Fibroblast of lung (primary cell): ENCODE measurements around the gene DESI1. TPM values are rescaled to one million over a fixed set of nuclear protein-coding genes. Genes with fewer than 3 reads are reported as not detected.

Experiments used
- DNase-seq, 2 donors: peaks; one replicate each; pipeline versions ENCODE4 v3.0.0 to v3.0.0-alpha.2; 2010; ENCODE audit warnings: low read depth in 2 of 2
- H2AFZ ChIP-seq: 2 replicates; pipeline ENCODE4 v1.5.1; 2012; ENCODE audit warnings: low read length, control low read depth, inconsistent platforms
- H3K27ac ChIP-seq: 2 replicates; pipeline ENCODE4 v1.5.1; 2011; ENCODE audit warnings: low read length, control low read depth; ENCODE audit not compliant: insufficient read depth
- H3K27me3 ChIP-seq: 2 replicates; pipeline ENCODE4 v1.5.1; 2011; ENCODE audit warnings: mild to moderate bottlenecking, low read length; ENCODE audit not compliant: control insufficient read depth, insufficient read depth
- H3K36me3 ChIP-seq: 2 replicates; pipeline ENCODE4 v1.5.1; 2011; ENCODE audit warnings: low read length; ENCODE audit not compliant: control insufficient read depth, insufficient read depth
- H3K4me1 ChIP-seq: 2 replicates; pipeline ENCODE4 v1.5.1; 2011; ENCODE audit warnings: low read length; ENCODE audit not compliant: control insufficient read depth, insufficient read depth; ENCODE audit errors: extremely low read depth
- H3K4me2 ChIP-seq: 2 replicates; pipeline ENCODE4 v1.5.1; 2011; ENCODE audit warnings: low read length, control low read depth; ENCODE audit not compliant: insufficient read depth; ENCODE audit errors: extremely low read depth
- H3K4me3 ChIP-seq, 4 experiments: fragments of 200-600 bp in 1 of 4; sonication (generic) in 1 of 4; replicated peaks in 1 of 4; 2 replicates each; pipeline ENCODE4 v1.5.1; 2011 to 2016; ENCODE audit warnings: low read length in 4 of 4, low read depth in 3 of 4, mild to moderate bottlenecking in 3 of 4, control low read depth in 2 of 4, inconsistent platforms in 1 of 4, mixed read lengths in 1 of 4; ENCODE audit not compliant: insufficient read depth in 1 of 4; ENCODE audit errors: control extremely low read depth in 1 of 4
- H3K79me2 ChIP-seq: 2 replicates; pipeline ENCODE4 v1.5.1; 2012; ENCODE audit warnings: mild to moderate bottlenecking, low read length, inconsistent platforms; ENCODE audit not compliant: control insufficient read depth, insufficient read depth
- H3K9ac ChIP-seq: 2 replicates; pipeline ENCODE4 v1.5.1; 2011; ENCODE audit warnings: mild to moderate bottlenecking, low read length, control low read depth; ENCODE audit not compliant: insufficient read depth
- H3K9me3 ChIP-seq: 2 replicates; pipeline ENCODE4 v1.5.1; 2012; ENCODE audit warnings: low read depth, low read length; ENCODE audit not compliant: control insufficient read depth, insufficient read depth
- H4K20me1 ChIP-seq: 2 replicates; pipeline ENCODE4 v1.5.1; 2011; ENCODE audit warnings: low read length; ENCODE audit not compliant: control insufficient read depth, insufficient read depth; ENCODE audit errors: extremely low read depth
- EZH2 ChIP-seq: IDR thresholded peaks from 2 replicates; pipeline ENCODE4 v1.5.1; 2012; ENCODE audit warnings: low read length, control low read depth, mild to moderate bottlenecking; ENCODE audit errors: missing control alignments
- polyA plus RNA-seq, 2 donors: library from polyadenylated mRNA; depleted of rRNA in 1 of 2; stranded (reverse) in 1 of 2; unstranded in 1 of 2; fragments of >200 nt; gene quantifications; 2 replicates each; pipeline ENCODE4 v1.2.1, GENCODE V29; 2011 to 2012; ENCODE audit warnings: missing spikeins in 1 of 2
- total RNA-seq: library from RNA; depleted of rRNA; stranded (reverse); fragments of >200 nt; gene quantifications from 2 replicates; pipeline ENCODE4 v1.2.1, GENCODE V29; 2014
- TF ChIP-seq, protein P1 (sequence below), 2 donors: IDR thresholded peaks in 1 of 2; conservative IDR thresholded peaks in 1 of 2; 1 replicate in 1 of 2; 2 replicates in 1 of 2; pipeline ENCODE4 v1.5.1; 2011 to 2012; ENCODE audit warnings: low read length in 2 of 2, control low read depth in 1 of 2, inconsistent platforms in 1 of 2, low read depth in 1 of 2, mild to moderate bottlenecking in 1 of 2

The DESI1 gene
- total and polyA plus RNA-seq, 2 donors (not counting 1 experiment from before 2014, with no cell fraction given), result 11.9 to 22.4 TPM

GRCh38 chr22:41619979-41620588 is 759 bp downstream of the DESI1 start:
- Histone ChIP-seq H3K79me2 (peaks cover 53% of the 10 kb centered on the region), H3K27ac (peak overlapping the region; percentile 86), H3K9me3 (no peaks in the 10 kb centered on the region), H3K36me3 (peaks cover 6% of the 10 kb centered on the region), H3K4me3 (peak overlapping the region; percentile 79 to 97 (median 88)), H3K4me2 (peak overlapping the region; percentile 88), H2AFZ (peak overlapping the region; percentile 27), H4K20me1 (no peaks in the 10 kb centered on the region), H3K9ac (peak overlapping the region; percentile 89), H3K27me3 (no peaks in the 10 kb centered on the region), H3K4me1 (no peaks in the 10 kb centered on the region)
- no peak for DNase-seq
- no peak for TF ChIP-seq EZH2
- TF ChIP-seq, protein P1, sequence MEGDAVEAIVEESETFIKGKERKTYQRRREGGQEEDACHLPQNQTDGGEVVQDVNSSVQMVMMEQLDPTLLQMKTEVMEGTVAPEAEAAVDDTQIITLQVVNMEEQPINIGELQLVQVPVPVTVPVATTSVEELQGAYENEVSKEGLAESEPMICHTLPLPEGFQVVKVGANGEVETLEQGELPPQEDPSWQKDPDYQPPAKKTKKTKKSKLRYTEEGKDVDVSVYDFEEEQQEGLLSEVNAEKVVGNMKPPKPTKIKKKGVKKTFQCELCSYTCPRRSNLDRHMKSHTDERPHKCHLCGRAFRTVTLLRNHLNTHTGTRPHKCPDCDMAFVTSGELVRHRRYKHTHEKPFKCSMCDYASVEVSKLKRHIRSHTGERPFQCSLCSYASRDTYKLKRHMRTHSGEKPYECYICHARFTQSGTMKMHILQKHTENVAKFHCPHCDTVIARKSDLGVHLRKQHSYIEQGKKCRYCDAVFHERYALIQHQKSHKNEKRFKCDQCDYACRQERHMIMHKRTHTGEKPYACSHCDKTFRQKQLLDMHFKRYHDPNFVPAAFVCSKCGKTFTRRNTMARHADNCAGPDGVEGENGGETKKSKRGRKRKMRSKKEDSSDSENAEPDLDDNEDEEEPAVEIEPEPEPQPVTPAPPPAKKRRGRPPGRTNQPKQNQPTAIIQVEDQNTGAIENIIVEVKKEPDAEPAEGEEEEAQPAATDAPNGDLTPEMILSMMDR (conservative IDR thresholded peaks at IDR 0.05 in 1 of 2, IDR thresholded peaks at IDR 0.05 in 1 of 2; ENCODE audit: low read depth in 1 of 2, low read length in 2 of 2), result no peak

DNA sequence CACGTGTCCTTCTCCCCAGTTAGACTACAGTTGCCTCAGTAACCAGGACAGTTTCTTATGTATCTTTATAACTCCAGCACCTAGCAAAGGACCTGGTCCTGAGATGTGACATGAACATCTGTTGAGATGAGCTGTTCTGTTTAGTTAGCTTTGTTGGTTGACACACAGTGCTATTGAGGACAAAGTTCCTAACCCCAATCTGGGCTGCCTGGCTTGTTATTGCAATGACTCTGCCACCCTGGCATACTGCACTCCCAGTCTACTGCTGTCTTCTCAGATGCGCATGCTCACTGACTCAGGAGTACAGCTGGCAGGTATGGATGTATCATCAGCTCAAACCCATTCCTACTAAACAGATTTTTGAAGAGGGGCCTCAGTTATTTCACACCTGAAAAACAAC is 7.4 kb downstream of the DESI1 start:
- H3K4me3 ChIP-seq, result no peak overlapping the region
- no peaks in the 10 kb centered on the region for H3K4me1 ChIP-seq
- H2AFZ ChIP-seq, result no peak overlapping the region
- H3K9me3 ChIP-seq, result no peaks in the 10 kb centered on the region
- no peak for DNase-seq
- H3K4me2 ChIP-seq, result no peak overlapping the region
- H3K36me3 ChIP-seq, result no peaks in the 10 kb centered on the region
- peaks cover 17% of the 10 kb centered on the region for H3K79me2 ChIP-seq
- H3K27ac ChIP-seq, result no peak overlapping the region
- TF ChIP-seq EZH2, result no peak
- TF ChIP-seq, protein P1 (conservative IDR thresholded peaks at IDR 0.05 in 1 of 2, IDR thresholded peaks at IDR 0.05 in 1 of 2; ENCODE audit: low read depth in 1 of 2, low read length in 2 of 2), result no peak
- H3K27me3 ChIP-seq, result no peaks in the 10 kb centered on the region
- no peak overlapping the region for H3K9ac ChIP-seq
- no peaks in the 10 kb centered on the region for H4K20me1 ChIP-seq

DNA sequence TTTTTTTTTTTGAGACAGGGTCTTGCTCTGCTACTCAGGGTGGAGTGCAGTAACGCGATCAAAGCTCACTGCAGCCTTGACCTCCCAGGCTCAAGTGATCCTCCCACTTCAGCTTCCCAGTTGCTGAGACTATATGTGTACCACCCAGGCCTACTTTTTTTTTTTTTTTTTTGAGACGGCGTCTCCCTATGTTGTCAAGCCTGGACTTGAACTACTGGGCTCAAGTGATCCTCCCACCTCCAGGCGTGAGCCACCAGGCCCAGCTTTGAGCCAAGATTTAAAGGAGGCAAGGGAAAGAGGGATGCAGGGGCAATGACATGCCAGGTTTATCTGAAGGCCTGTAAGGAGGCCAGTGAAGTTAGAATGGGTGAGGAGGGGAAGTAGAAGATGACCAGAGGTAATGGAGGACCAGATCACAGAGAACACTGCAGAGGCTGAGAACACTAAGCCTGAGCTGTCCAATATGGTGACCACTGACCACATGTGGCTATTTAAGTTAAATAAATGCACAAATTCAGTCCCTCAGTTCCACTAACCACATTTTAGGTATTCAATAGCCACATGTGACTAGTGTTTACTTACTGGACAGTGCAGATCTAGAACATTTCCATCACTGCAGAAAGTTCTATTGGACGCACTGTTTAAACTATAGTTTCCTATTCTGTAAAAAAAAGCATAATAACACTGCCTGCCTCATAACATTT is 8.1 kb downstream of the DESI1 start:
- H3K79me2 ChIP-seq, result peaks cover 14% of the 10 kb centered on the region
- H3K4me1 ChIP-seq, result no peaks in the 10 kb centered on the region
- no peak for DNase-seq
- H2AFZ ChIP-seq, result no peak overlapping the region
- no peak overlapping the region for H3K9ac ChIP-seq
- H3K4me3 ChIP-seq, result no peak overlapping the region
- no peaks in the 10 kb centered on the region for H3K9me3 ChIP-seq
- TF ChIP-seq, protein P1 (conservative IDR thresholded peaks at IDR 0.05 in 1 of 2, IDR thresholded peaks at IDR 0.05 in 1 of 2; ENCODE audit: low read depth in 1 of 2, low read length in 2 of 2), result no peak
- no peak for TF ChIP-seq EZH2
- H3K36me3 ChIP-seq, result no peaks in the 10 kb centered on the region
- no peak overlapping the region for H3K4me2 ChIP-seq
- H4K20me1 ChIP-seq, result no peaks in the 10 kb centered on the region
- no peak overlapping the region for H3K27ac ChIP-seq
- no peaks in the 10 kb centered on the region for H3K27me3 ChIP-seq
